IMR-90 (cell line): ENCODE results near the gene RPL4. TPM values are rescaled to one million over a fixed set of nuclear protein-coding genes. Genes with fewer than 3 reads are reported as not detected.
"Not testable (repeated sequence)": the region's sequence is repeated elsewhere in the genome, so short reads cannot be mapped to it uniquely, and the experiment has no call there.

Experiments
- ATAC-seq: fragments of 200-7000 bp; cut with Tn5 transposase; 2 replicates; pipeline ENCODE4 v1.9.1; 2020; ENCODE audit warnings: low read depth, mild to moderate bottlenecking, moderate library complexity
- BruUV-seq: library from RNA; stranded (reverse); fragments of 400-500 nt; replicated peaks from 2 replicates; lab custom pipeline; 2021; lab: Mats Ljungman, UMichigan
- CTCF ChIA-PET: fragments of 300-600 bp; formaldehyde crosslinking; extraction: SDS; loops from one replicate; lab custom pipeline; 2021; ENCODE audit warnings: antibody characterized with exemption; lab: Yijun Ruan, JAX
- POLR2A ChIA-PET: fragments of 300-600 bp; sonication (Branson Sonifier 250); formaldehyde crosslinking; loops from one replicate; lab custom pipeline; 2022; ENCODE audit warnings: antibody characterized with exemption; ENCODE audit not compliant: unreplicated experiment; lab: Charles Lee
- DNase-seq: peaks from one replicate; pipeline ENCODE4 v3.0.0; 2013
- H2AFZ ChIP-seq: replicated peaks from 2 replicates; pipeline ENCODE3; 2013; ENCODE audit warnings: low read length, mild to moderate bottlenecking; ENCODE audit not compliant: poor library complexity
- H2AK5ac ChIP-seq: 2 replicates; pipeline ENCODE4 v1.6.1; 2013; ENCODE audit warnings: low read depth, low read length, inconsistent platforms
- H2AK9ac ChIP-seq: replicated peaks from 2 replicates; pipeline ENCODE3; 2013; ENCODE audit warnings: mild to moderate bottlenecking, low read depth, low read length, moderate library complexity; ENCODE audit not compliant: poor library complexity
- H2BK120ac ChIP-seq: 2 replicates; pipeline ENCODE4 v1.6.1; 2013; ENCODE audit warnings: low read depth, low read length, inconsistent platforms
- H2BK15ac ChIP-seq: 3 replicates; pipeline ENCODE4 v1.6.1; 2013; ENCODE audit warnings: low read depth, low read length, inconsistent platforms
- H2BK20ac ChIP-seq: 2 replicates; pipeline ENCODE4 v1.6.1; 2013; ENCODE audit warnings: low read depth, mild to moderate bottlenecking, inconsistent platforms, low read length, moderate library complexity
- H2BK5ac ChIP-seq: 2 replicates; pipeline ENCODE4 v1.6.1; 2013; ENCODE audit warnings: mild to moderate bottlenecking, low read depth, low read length, inconsistent platforms; ENCODE audit not compliant: poor library complexity, severe bottlenecking
- H3K14ac ChIP-seq: replicated peaks from 2 replicates; pipeline ENCODE4 v1.6.1; 2013; ENCODE audit warnings: low read depth, low read length, inconsistent platforms
- H3K18ac ChIP-seq: 2 replicates; pipeline ENCODE4 v1.6.1; 2013; ENCODE audit warnings: low read depth, low read length, control low read depth
- H3K23ac ChIP-seq: 2 replicates; pipeline ENCODE4 v1.6.1; 2013; ENCODE audit warnings: low read depth, low read length, inconsistent platforms
- H3K27ac ChIP-seq: 2 replicates; pipeline ENCODE4 v1.5.1; 2013; ENCODE audit warnings: mild to moderate bottlenecking, control low read depth, low read length; ENCODE audit not compliant: insufficient read depth
- H3K27me3 ChIP-seq: 2 replicates; pipeline ENCODE4 v1.6.1; 2013; ENCODE audit warnings: low read length; ENCODE audit not compliant: control insufficient read depth, insufficient read depth
- H3K36me3 ChIP-seq: 2 replicates; pipeline ENCODE4 v1.6.1; 2013; ENCODE audit warnings: low read length, mixed read lengths; ENCODE audit not compliant: control insufficient read depth, insufficient read depth
- H3K4ac ChIP-seq: 2 replicates; pipeline ENCODE4 v1.6.1; 2013; ENCODE audit warnings: low read depth, low read length, inconsistent platforms
- H3K4me1 ChIP-seq: 2 replicates; pipeline ENCODE4 v1.6.1; 2013; ENCODE audit warnings: low read length, mixed read lengths; ENCODE audit not compliant: control insufficient read depth, insufficient read depth
- H3K4me2 ChIP-seq: 2 replicates; pipeline ENCODE4 v1.6.1; 2013; ENCODE audit warnings: low read depth, mild to moderate bottlenecking, control low read depth, low read length, moderate library complexity
- H3K4me3 ChIP-seq: 2 replicates; pipeline ENCODE4 v1.5.1; 2013; ENCODE audit warnings: low read depth, mild to moderate bottlenecking, control low read depth, low read length, moderate library complexity; ENCODE audit not compliant: insufficient read depth
- H3K56ac ChIP-seq: 2 replicates; pipeline ENCODE4 v1.6.1; 2013; ENCODE audit warnings: low read length, inconsistent platforms; ENCODE audit not compliant: insufficient read depth; ENCODE audit errors: extremely low read depth
- H3K79me1 ChIP-seq, 2 experiments: 2 replicates each; pipeline ENCODE4 v1.6.1; 2013; ENCODE audit warnings: low read length in 2 of 2, inconsistent platforms in 1 of 2, low read depth in 1 of 2
- H3K9ac ChIP-seq: 2 replicates; pipeline ENCODE4 v1.6.1; 2013; ENCODE audit warnings: low read depth, low read length, control low read depth
- H3K9me1 ChIP-seq: 2 replicates; pipeline ENCODE4 v1.6.1; 2013; ENCODE audit warnings: low read length, inconsistent platforms; ENCODE audit not compliant: insufficient read depth
- H3K9me3 ChIP-seq: 2 replicates; pipeline ENCODE4 v1.6.1; 2013; ENCODE audit warnings: low read length; ENCODE audit not compliant: control insufficient read depth, insufficient read depth
- H4K20me1 ChIP-seq: 2 replicates; pipeline ENCODE4 v1.6.1; 2013; ENCODE audit warnings: low read length, inconsistent platforms; ENCODE audit not compliant: insufficient read depth
- H4K5ac ChIP-seq: 2 replicates; pipeline ENCODE4 v1.6.1; 2013; ENCODE audit warnings: mild to moderate bottlenecking, low read depth, low read length, control low read depth
- H4K8ac ChIP-seq, 2 experiments: 2 replicates each; pipeline ENCODE4 v1.6.1; 2013; ENCODE audit warnings: low read depth in 2 of 2, low read length in 2 of 2, control low read depth in 1 of 2, inconsistent platforms in 1 of 2
- H4K91ac ChIP-seq: 2 replicates; pipeline ENCODE4 v1.6.1; 2013; ENCODE audit warnings: low read depth, low read length, inconsistent platforms; ENCODE audit not compliant: insufficient read depth
- CEBPB ChIP-seq: IDR thresholded peaks from 2 replicates; pipeline ENCODE4 v1.6.1; 2012; ENCODE audit warnings: low read depth, low read length, improper control_type of control experiment
- MAFK ChIP-seq: IDR thresholded peaks from 2 replicates; pipeline ENCODE4 v1.6.1; 2012; ENCODE audit warnings: low read depth, low read length, improper control_type of control experiment
- MAZ ChIP-seq: IDR thresholded peaks from 2 replicates; pipeline ENCODE4 v1.6.1; 2012; ENCODE audit warnings: low read depth, mild to moderate bottlenecking, low read length, improper control_type of control experiment, moderate library complexity, borderline replicate concordance
- POLR2A ChIP-seq: IDR thresholded peaks from 2 replicates; pipeline ENCODE4 v1.6.1; 2012; ENCODE audit warnings: mild to moderate bottlenecking, low read depth, low read length
- RAD21 ChIP-seq: IDR thresholded peaks from 2 replicates; pipeline ENCODE4 v1.6.1; 2012; ENCODE audit warnings: low read length, improper control_type of control experiment
- WGBS, 2 experiments: methylation state at CpG; one replicate each; pipeline versions ENCODE4 v1.1.5 to v1.1.7; 2013; ENCODE audit warnings: missing lambda C conversion rate in 2 of 2; ENCODE audit not compliant: insufficient read length in 1 of 2; ENCODE audit errors: extremely low coverage in 2 of 2; 5-methylcytosine and 5-hydroxymethylcytosine counted together
- dilution Hi-C: fragments of 300-500 bp; cut with HindIII; formaldehyde crosslinking; loops from one replicate; pipeline ENCODE4 v1.14.3; 2018; ENCODE audit warnings: low sequenced_read_pairs; ENCODE audit not compliant: unreplicated experiment
- in situ Hi-C: fragments of 300-500 bp; cut with MboI; formaldehyde crosslinking; loops from 3 replicates; pipeline ENCODE4 v1.14.3; 2019; ENCODE audit warnings: low sequenced_read_pairs, inconsistent platforms, mixed read lengths
- intact Hi-C: fragments of 100-400 bp; cut with micrococcal nuclease; formaldehyde crosslinking; loops from 2 replicates; pipeline ENCODE4 v1.10.0; 2022
- polyA plus RNA-seq, 3 experiments: library from polyadenylated mRNA; depleted of rRNA; stranded (reverse); fragments of >200 nt; gene quantifications; 2 replicates each; pipeline ENCODE4 v1.2.3, GENCODE V29; 2012; ENCODE audit warnings: low replicate concordance in 1 of 3
- total RNA-seq: library from RNA; depleted of rRNA; stranded (reverse); fragments of >200 nt; gene quantifications from 2 replicates; pipeline ENCODE4 v1.2.3, GENCODE V29; 2012
- TF ChIP-seq, protein P1 (sequence below): fragments of 150-350 bp; IDR thresholded peaks from 2 replicates; pipeline ENCODE4 v1.6.1; 2016; ENCODE audit warnings: low read depth, mild to moderate bottlenecking, low read length, moderate library complexity, borderline replicate concordance

The RPL4 gene
- total and polyA plus RNA-seq, 2 of the 4 experiments (the other 2 are of a cell fraction) = 4,083 to 13,244 TPM

DNA sequence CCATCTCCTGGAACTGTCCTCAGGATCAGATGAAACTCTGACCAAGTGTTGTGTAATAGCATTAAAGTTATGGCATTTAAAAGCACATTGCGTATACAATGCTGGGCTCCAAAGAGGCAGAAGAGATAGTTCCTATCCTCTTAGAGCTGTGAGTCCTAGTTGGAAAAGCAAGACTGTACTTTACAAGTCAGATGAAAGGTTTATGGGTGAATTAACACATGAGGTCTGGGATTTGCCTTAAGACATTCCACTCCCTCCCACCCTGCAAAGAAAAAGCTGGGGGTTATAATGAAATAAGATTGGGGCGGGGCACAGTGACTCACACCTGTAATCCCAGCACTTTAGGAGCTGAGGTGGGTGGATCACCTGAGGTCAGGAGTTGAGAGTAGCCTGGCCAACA, 42.7 kb downstream of the RPL4 start:
- WGBS, 2 experiments = no CpG with 5 or more reads among the region's 2 CpGs

DNA sequence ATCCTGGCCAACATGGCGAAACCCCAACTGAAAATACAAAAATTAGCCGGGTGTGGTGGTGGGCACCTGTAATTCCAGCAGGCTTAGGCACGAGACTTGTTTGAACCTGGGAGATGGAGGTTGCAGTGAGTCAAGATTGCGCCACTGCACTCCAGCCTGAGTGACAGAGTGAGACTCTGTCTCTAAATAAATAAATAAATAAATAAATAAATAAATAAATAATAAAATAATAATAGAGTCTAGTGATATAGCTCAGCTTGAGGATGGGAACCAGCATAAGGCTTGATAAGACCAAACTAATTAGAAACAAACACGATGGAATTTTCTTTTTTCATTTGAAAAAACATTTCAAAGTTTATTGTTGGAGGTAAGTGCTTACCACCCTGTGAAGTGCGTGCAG, 43.4 kb downstream of the RPL4 start:
- dilution Hi-C loops, H2AK5ac ChIP-seq, H3K9ac ChIP-seq, H2BK120ac ChIP-seq, H2BK15ac ChIP-seq, H2AFZ ChIP-seq, BruUV-seq, H2AK9ac ChIP-seq, H3K9me3 ChIP-seq, H3K4ac ChIP-seq, in situ Hi-C loops, H2BK20ac ChIP-seq, H4K8ac ChIP-seq, intact Hi-C loops, H4K91ac ChIP-seq, ATAC-seq, POLR2A ChIA-PET, H2BK5ac ChIP-seq, H3K56ac ChIP-seq, H3K27me3 ChIP-seq, H3K4me1 ChIP-seq, H4K5ac ChIP-seq, H3K27ac ChIP-seq, H3K4me2 ChIP-seq, H3K18ac ChIP-seq, DNase-seq, H4K20me1 ChIP-seq, H3K36me3 ChIP-seq, H3K4me3 ChIP-seq, CTCF ChIA-PET: not testable (repeated sequence)
- Histone ChIP-seq H3K14ac (0 out of 2 replicates have a peak overlapping the region, but pooled peaks have one; percentile 48), H3K9me1 (peaks cover 19% of the 10 kb centered on the region), H3K23ac (peak overlapping the region; percentile 46), H3K79me1 (peaks cover 30 to 52% of the 10 kb centered on the region in 2 experiments)
- WGBS, 2 experiments = no CpG with 5 or more reads among the region's 6 CpGs

More for the DNA sequence above, 42.7 kb downstream of the RPL4 start:
- Histone ChIP-seq H3K23ac (no peak overlapping the region), H2BK20ac (no peak overlapping the region), H3K9me3 (no peaks in the 10 kb centered on the region), H2BK5ac (no peak overlapping the region), H3K9me1 (peaks cover 15% of the 10 kb centered on the region), H3K4ac (no peak overlapping the region), H3K27ac (no peak overlapping the region), H2AFZ (no peak overlapping the region), H3K18ac (no peak overlapping the region), H3K4me3 (no peak overlapping the region), H4K8ac (no peak overlapping the region), H4K91ac (no peak overlapping the region), H3K27me3 (no peaks in the 10 kb centered on the region), H4K5ac (no peak overlapping the region), H3K14ac (no peak overlapping the region), H3K56ac (no peak overlapping the region), H3K79me1 (peaks cover 23 to 46% of the 10 kb centered on the region in 2 experiments), H2AK5ac (no peak overlapping the region), H2BK15ac (no peak overlapping the region), H3K4me2 (no peak overlapping the region), H3K4me1 (peaks cover 6% of the 10 kb centered on the region), H3K9ac (no peak overlapping the region), H2AK9ac (no peak overlapping the region), H2BK120ac (no peak overlapping the region), H3K36me3 (peaks cover 1% of the 10 kb centered on the region; the same call in 1 of the 2 replicates), H4K20me1 (peaks cover 3% of the 10 kb centered on the region; the same call in 1 of the 2 replicates)
- dilution Hi-C loops = no loop called here
- ChIA-PET POLR2A (no interaction called here), CTCF (no interaction called here)
- DNase-seq (peak; percentile 12), ATAC-seq (peak; percentile 35; the same call in 1 of the 2 replicates)
- intact Hi-C loops = no loop called here
- no TSS peak for BruUV-seq
- TF ChIP-seq RAD21 (no peak), CEBPB (peak; percentile 84), MAZ (no peak), POLR2A (no peak), MAFK (no peak)
- TF ChIP-seq, protein P1, sequence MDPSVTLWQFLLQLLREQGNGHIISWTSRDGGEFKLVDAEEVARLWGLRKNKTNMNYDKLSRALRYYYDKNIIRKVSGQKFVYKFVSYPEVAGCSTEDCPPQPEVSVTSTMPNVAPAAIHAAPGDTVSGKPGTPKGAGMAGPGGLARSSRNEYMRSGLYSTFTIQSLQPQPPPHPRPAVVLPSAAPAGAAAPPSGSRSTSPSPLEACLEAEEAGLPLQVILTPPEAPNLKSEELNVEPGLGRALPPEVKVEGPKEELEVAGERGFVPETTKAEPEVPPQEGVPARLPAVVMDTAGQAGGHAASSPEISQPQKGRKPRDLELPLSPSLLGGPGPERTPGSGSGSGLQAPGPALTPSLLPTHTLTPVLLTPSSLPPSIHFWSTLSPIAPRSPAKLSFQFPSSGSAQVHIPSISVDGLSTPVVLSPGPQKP = no peak
- in situ Hi-C loops = no loop called here
